NB4 (cell line): Measurements from ENCODE around the gene C1orf21.

ENCODE experiments used
- CTCF ChIP-seq: IDR thresholded peaks from one replicate; pipeline ENCODE4 v1.5.1; 2012; ENCODE audit warnings: low read depth, low read length
- MAX ChIP-seq: IDR thresholded peaks from 2 replicates; pipeline ENCODE4 v1.6.1; 2011; ENCODE audit warnings: low read depth, low read length
- MYC ChIP-seq: IDR thresholded peaks from 2 replicates; pipeline ENCODE4 v1.6.1; 2011; ENCODE audit warnings: low read depth, low read length
- POLR2A ChIP-seq: IDR thresholded peaks from 2 replicates; pipeline ENCODE4 v1.6.1; 2011; ENCODE audit warnings: mild to moderate bottlenecking; ENCODE audit not compliant: insufficient read length; ENCODE audit errors: extremely low read depth

GRCh38 chr1:184552446-184552845 is 165.6 kb downstream of the C1orf21 start:
- TF ChIP-seq POLR2A (no peak), CTCF (no peak), MAX (no peak), MYC (no peak)
